Breast epithelium (tissue), 4 donors: ENCODE measurements around the gene DSG4. TPM values are rescaled to one million over a fixed set of nuclear protein-coding genes. Genes with fewer than 3 reads are reported as not detected.
"Not testable (repeated sequence)": the region's sequence is repeated elsewhere in the genome, so short reads cannot be mapped to it uniquely, and the experiment has no call there.

ENCODE experiments used
- DNase-seq, 2 donors: peaks; one replicate each; pipeline ENCODE4 v3.0.0-alpha.2; 2019; ENCODE audit warnings: low spot score in 2 of 2
- H3K27ac ChIP-seq, 2 donors: fragments of 200-600 bp; sonication (generic) in 1 of 2; one replicate each; pipeline ENCODE4 v1.5.1; 2016 to 2019; ENCODE audit warnings: mild to moderate bottlenecking in 1 of 2
- H3K27me3 ChIP-seq, 2 donors: fragments of 200-600 bp; sonication (generic) in 1 of 2; one replicate each; pipeline versions ENCODE4 v1.5.1 to v1.6.0; 2017 to 2019; ENCODE audit warnings: control low read depth in 1 of 2, mild to moderate bottlenecking in 1 of 2
- H3K36me3 ChIP-seq: fragments of 200-600 bp; one replicate; pipeline ENCODE4 v1.5.1; 2019
- H3K4me1 ChIP-seq, 2 donors: fragments of 200-600 bp; sonication (generic); one replicate each; pipeline ENCODE4 v1.5.1; 2016 to 2019; ENCODE audit warnings: control low read depth in 1 of 2
- H3K4me3 ChIP-seq, 3 donors: fragments of 200-600 bp; sonication (generic); 1 replicate in 2 of 3; 2 replicates in 1 of 3; pipeline ENCODE4 v1.5.1; 2016 to 2019; ENCODE audit warnings: mild to moderate bottlenecking in 3 of 3, moderate library complexity in 2 of 3
- H3K9me3 ChIP-seq, 2 donors: fragments of 200-600 bp; sonication (generic) in 1 of 2; one replicate each; pipeline ENCODE4 v1.5.1; 2016 to 2019; ENCODE audit warnings: control low read depth in 1 of 2
- POLR2A ChIP-seq: fragments of 450-650 bp; IDR thresholded peaks from one replicate; pipeline ENCODE4 v1.6.1; 2016; ENCODE audit warnings: antibody characterized with exemption, mild to moderate bottlenecking, moderate library complexity
- POLR2AphosphoS5 ChIP-seq, 3 donors: sonication (generic); formaldehyde crosslinking; IDR thresholded peaks; one replicate each; pipeline ENCODE4 v1.6.1; 2017; ENCODE audit warnings: antibody characterized with exemption in 3 of 3
- intact Hi-C: fragments of 100-400 bp; cut with DNase I; formaldehyde crosslinking; loops from one replicate; pipeline ENCODE4 v1.15.1; 2023; ENCODE audit warnings: low total_unique reads
- total RNA-seq, 3 donors: library from RNA; depleted of rRNA; stranded (reverse); fragments of >200 nt; gene quantifications; one replicate each; pipeline ENCODE4 v1.1.0, GENCODE V29; 2016
- TF ChIP-seq, protein P1 (sequence below), 3 donors: fragments of 450-650 bp; IDR thresholded peaks; one replicate each; pipeline ENCODE4 v1.5.1; 2016 to 2017; ENCODE audit warnings: antibody characterized with exemption in 3 of 3, mild to moderate bottlenecking in 3 of 3, moderate library complexity in 3 of 3

DSG4 gene, protein sequence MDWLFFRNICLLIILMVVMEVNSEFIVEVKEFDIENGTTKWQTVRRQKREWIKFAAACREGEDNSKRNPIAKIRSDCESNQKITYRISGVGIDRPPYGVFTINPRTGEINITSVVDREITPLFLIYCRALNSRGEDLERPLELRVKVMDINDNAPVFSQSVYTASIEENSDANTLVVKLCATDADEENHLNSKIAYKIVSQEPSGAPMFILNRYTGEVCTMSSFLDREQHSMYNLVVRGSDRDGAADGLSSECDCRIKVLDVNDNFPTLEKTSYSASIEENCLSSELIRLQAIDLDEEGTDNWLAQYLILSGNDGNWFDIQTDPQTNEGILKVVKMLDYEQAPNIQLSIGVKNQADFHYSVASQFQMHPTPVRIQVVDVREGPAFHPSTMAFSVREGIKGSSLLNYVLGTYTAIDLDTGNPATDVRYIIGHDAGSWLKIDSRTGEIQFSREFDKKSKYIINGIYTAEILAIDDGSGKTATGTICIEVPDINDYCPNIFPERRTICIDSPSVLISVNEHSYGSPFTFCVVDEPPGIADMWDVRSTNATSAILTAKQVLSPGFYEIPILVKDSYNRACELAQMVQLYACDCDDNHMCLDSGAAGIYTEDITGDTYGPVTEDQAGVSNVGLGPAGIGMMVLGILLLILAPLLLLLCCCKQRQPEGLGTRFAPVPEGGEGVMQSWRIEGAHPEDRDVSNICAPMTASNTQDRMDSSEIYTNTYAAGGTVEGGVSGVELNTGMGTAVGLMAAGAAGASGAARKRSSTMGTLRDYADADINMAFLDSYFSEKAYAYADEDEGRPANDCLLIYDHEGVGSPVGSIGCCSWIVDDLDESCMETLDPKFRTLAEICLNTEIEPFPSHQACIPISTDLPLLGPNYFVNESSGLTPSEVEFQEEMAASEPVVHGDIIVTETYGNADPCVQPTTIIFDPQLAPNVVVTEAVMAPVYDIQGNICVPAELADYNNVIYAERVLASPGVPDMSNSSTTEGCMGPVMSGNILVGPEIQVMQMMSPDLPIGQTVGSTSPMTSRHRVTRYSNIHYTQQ
- not detected for total RNA-seq

DNA sequence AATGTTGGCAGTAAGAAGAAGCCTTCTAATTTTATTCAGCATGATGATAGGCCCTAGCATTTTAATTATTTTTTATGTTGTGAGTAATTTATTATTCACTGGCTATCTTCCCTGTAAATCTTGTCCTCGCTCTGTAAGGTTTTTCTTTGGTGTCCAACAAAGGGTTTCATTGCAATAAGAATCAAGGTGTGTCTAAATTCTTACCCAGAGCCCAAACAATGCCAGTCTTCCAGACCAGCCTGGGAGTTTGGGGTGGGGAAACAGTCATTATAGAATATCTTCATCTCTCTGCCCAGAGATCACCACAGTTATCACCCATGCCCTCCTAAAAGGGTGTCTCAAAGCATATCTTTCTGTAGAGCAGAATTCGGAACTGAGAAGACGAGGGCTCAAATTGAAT, at the start of gene DSG4:
TSS of gene DSG4 (plus strand) at position 301 of the 400 bp plus-strand sequence. CDS start 135 bp downstream, outside the sequence.
- Histone ChIP-seq H3K27me3 (no peaks in the 10 kb centered on the region), H3K4me1 (no peaks in the 10 kb centered on the region), H3K9me3 (no peaks in the 10 kb centered on the region), H3K4me3 (no peak within 1 kb of the TSS), H3K36me3 (no peaks in the 10 kb centered on the region), H3K27ac (no peak within 1 kb of the TSS)
- intact Hi-C loops, result no loop called here
- TF ChIP-seq, protein P1, sequence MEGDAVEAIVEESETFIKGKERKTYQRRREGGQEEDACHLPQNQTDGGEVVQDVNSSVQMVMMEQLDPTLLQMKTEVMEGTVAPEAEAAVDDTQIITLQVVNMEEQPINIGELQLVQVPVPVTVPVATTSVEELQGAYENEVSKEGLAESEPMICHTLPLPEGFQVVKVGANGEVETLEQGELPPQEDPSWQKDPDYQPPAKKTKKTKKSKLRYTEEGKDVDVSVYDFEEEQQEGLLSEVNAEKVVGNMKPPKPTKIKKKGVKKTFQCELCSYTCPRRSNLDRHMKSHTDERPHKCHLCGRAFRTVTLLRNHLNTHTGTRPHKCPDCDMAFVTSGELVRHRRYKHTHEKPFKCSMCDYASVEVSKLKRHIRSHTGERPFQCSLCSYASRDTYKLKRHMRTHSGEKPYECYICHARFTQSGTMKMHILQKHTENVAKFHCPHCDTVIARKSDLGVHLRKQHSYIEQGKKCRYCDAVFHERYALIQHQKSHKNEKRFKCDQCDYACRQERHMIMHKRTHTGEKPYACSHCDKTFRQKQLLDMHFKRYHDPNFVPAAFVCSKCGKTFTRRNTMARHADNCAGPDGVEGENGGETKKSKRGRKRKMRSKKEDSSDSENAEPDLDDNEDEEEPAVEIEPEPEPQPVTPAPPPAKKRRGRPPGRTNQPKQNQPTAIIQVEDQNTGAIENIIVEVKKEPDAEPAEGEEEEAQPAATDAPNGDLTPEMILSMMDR (IDR thresholded peaks at IDR 0.05), result no peak
- TF ChIP-seq POLR2AphosphoS5 (IDR thresholded peaks at IDR 0.05), result no peak
- TF ChIP-seq POLR2A, result no peak
- DNase-seq, result no peak

DNA sequence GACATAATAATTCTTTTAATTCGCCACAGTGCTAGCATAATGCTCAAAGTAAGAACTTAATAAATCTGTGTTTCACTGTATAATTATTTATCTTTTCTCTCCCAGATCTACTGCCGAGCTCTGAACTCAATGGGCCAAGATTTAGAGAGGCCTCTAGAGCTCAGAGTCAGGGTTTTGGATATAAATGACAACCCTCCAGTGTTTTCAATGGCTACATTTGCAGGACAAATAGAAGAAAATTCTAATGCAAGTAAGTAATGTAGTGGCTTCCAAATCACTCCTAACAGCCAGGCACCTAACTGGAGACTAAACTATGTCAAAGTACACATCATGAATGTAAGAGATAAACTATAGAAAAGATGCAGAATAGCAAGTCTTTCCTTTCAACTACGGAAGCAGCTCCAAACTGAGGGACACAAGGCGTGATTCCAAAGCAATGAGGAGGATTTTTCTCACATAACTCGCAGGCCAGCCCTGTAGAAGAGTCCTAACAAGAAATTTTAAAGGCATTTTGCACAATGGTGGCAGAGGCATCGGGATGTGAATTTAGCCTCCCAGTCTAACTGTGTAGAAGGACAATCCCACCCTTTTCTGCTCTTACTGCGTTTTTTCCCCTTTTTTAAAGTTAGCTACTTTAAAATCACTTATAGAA, 46.7 kb upstream of the DSG4 start:
- Histone ChIP-seq H3K27me3 (no peaks in the 10 kb centered on the region), H3K27ac (no peak overlapping the region), H3K9me3 (no peaks in the 10 kb centered on the region), H3K4me3 (no peak overlapping the region), H3K36me3 (no peaks in the 10 kb centered on the region), H3K4me1 (no peaks in the 10 kb centered on the region)
- DNase-seq, result no peak
- no peak for TF ChIP-seq POLR2A
- TF ChIP-seq POLR2AphosphoS5 (IDR thresholded peaks at IDR 0.05), result no peak
- TF ChIP-seq, protein P1 (IDR thresholded peaks at IDR 0.05), result no peak
- intact Hi-C loops, result no loop called here

DNA sequence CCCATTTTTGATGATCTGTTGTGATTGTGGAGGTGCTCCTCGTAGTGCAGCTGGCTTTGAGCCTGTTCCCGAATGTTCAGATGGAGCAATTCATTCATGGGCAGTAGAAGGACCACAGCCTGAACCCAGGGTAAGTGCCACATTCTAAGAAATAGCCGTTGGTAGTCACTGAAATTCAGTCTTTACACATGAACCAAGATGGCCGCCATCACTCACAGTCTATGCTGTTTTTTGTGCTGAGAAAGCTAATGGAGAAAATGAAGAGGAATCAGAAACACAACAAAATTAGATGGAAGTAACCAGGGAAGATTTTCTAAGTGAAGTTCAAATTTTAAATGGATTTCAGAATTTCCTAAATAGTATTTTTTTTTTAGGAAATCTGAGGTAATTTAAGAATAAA, 33.1 kb upstream of the DSG4 start:
- H3K4me1 ChIP-seq, result no peaks in the 10 kb centered on the region
- no peaks in the 10 kb centered on the region for H3K27me3 ChIP-seq
- no peak for TF ChIP-seq POLR2A
- TF ChIP-seq, protein P1 (IDR thresholded peaks at IDR 0.05), result no peak
- TF ChIP-seq POLR2AphosphoS5 (IDR thresholded peaks at IDR 0.05), result no peak
- H3K27ac ChIP-seq, result no peak overlapping the region
- H3K4me3 ChIP-seq, result no peak overlapping the region
- no peaks in the 10 kb centered on the region for H3K36me3 ChIP-seq
- intact Hi-C loops, result no loop called here
- no peak for DNase-seq
- H3K9me3 ChIP-seq, result no peaks in the 10 kb centered on the region

DNA sequence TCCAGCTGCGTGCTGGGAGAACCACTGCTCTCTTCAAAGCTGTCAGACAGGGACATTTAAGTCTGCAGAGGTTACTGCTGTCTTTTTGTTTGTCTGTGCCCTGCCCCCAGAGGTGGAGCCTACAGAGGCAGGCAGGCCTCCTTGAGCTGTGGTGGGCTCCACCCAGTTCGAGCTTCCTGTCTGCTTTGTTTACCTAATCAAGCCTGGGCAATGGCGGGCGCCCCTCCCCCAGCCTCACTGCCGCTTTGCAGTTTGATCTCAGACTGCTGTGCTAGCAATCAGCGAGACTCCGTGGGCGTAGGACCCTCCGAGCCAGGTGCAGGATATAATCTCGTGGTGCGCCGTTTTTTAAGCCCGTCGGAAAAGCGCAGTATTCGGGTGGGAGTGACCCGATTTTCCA, 23.2 kb upstream of the DSG4 start:
- intact Hi-C loops, H3K36me3 ChIP-seq, H3K4me1 ChIP-seq, H3K4me3 ChIP-seq, DNase-seq, H3K27me3 ChIP-seq, H3K27ac ChIP-seq, H3K9me3 ChIP-seq: not testable (repeated sequence)

DNA sequence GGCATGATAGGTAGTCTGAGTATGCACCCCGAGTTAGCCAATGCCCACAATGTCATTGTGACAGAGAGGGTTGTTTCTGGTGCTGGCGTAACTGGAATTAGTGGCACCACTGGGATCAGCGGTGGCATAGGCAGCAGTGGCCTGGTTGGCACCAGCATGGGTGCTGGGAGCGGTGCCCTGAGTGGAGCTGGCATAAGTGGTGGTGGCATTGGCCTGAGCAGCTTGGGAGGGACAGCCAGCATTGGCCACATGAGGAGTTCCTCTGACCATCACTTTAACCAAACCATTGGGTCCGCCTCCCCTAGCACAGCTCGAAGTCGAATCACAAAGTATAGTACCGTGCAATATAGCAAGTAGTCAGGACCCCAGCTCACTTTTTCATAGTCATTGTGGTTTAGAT, 21.6 kb upstream of the DSG4 start:
- no peak overlapping the region for H3K4me3 ChIP-seq
- intact Hi-C loops, result no loop called here
- TF ChIP-seq POLR2AphosphoS5 (IDR thresholded peaks at IDR 0.05) (no peak), POLR2A (no peak)
- TF ChIP-seq, protein P1 (IDR thresholded peaks at IDR 0.05), result no peak
- no peaks in the 10 kb centered on the region for H3K4me1 ChIP-seq
- DNase-seq, result no peak
- no peak overlapping the region for H3K27ac ChIP-seq
- H3K9me3 ChIP-seq, result no peaks in the 10 kb centered on the region
- H3K36me3 ChIP-seq, result no peaks in the 10 kb centered on the region
- H3K27me3 ChIP-seq, result no peaks in the 10 kb centered on the region
